Transverse colon (tissue), 4 donors: Measurements from ENCODE around the gene PTPRN2.

Experiments used
- POLR2AphosphoS5 ChIP-seq, 3 donors: sonication (generic); formaldehyde crosslinking; IDR thresholded peaks; one replicate each; pipeline ENCODE4 v1.6.1; 2016; ENCODE audit warnings: antibody characterized with exemption in 3 of 3
- TF ChIP-seq, protein P1 (sequence below), 5 experiments: fragments of 200-600 bp in 3 of 5; fragments of 450-650 bp in 2 of 5; sonication (generic) in 3 of 5; IDR thresholded peaks; 1 replicate in 2 of 5; 2 replicates in 3 of 5; pipeline ENCODE4 v1.5.1; 2016 to 2017; ENCODE audit warnings: antibody characterized with exemption in 5 of 5, inconsistent platforms in 3 of 5, mild to moderate bottlenecking in 2 of 5, moderate library complexity in 1 of 5

DNA sequence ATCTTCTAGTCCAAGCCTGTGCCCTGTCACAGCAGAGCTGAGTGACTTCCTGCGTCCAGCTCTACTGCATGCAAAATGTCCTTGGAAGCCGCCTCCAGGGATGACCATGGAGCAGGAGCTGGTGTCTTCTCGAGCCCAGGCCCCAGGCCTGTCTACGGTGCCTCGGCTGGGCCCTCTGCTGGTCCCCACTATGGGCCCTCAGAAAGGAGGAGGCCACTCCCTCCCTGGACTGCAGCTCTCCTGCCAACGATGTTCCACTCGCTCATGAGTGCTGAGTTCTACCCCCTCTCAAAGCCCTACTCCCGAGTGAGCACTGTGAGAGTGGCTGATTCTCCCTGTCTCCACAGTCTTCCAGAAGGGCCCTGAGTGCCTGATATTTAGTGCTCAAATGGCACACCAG, 504.9 kb downstream of the PTPRN2 start:
- TF ChIP-seq, protein P1, sequence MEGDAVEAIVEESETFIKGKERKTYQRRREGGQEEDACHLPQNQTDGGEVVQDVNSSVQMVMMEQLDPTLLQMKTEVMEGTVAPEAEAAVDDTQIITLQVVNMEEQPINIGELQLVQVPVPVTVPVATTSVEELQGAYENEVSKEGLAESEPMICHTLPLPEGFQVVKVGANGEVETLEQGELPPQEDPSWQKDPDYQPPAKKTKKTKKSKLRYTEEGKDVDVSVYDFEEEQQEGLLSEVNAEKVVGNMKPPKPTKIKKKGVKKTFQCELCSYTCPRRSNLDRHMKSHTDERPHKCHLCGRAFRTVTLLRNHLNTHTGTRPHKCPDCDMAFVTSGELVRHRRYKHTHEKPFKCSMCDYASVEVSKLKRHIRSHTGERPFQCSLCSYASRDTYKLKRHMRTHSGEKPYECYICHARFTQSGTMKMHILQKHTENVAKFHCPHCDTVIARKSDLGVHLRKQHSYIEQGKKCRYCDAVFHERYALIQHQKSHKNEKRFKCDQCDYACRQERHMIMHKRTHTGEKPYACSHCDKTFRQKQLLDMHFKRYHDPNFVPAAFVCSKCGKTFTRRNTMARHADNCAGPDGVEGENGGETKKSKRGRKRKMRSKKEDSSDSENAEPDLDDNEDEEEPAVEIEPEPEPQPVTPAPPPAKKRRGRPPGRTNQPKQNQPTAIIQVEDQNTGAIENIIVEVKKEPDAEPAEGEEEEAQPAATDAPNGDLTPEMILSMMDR (IDR thresholded peaks at IDR 0.05): no peak
- TF ChIP-seq POLR2AphosphoS5 (IDR thresholded peaks at IDR 0.05): no peak
